D721Med (cell line): ENCODE results near the gene SLC7A6OS.

Experiments
- DNase-seq: peaks from one replicate; pipeline ENCODE4 v3.0.0; 2011; ENCODE audit warnings: low spot score; ENCODE audit not compliant: insufficient read length
- FAIRE-seq: peaks from 2 replicates; lab custom pipeline; 2011; peaks lifted over from hg19 to GRCh38; lab: Jason Lieb, UNC
- TF ChIP-seq, protein P1 (sequence below): IDR thresholded peaks from 2 replicates; pipeline ENCODE4 v1.5.1; 2012; ENCODE audit warnings: mild to moderate bottlenecking, control low read depth; ENCODE audit not compliant: insufficient read depth; ENCODE audit errors: missing control alignments

SLC7A6OS gene

DNA sequence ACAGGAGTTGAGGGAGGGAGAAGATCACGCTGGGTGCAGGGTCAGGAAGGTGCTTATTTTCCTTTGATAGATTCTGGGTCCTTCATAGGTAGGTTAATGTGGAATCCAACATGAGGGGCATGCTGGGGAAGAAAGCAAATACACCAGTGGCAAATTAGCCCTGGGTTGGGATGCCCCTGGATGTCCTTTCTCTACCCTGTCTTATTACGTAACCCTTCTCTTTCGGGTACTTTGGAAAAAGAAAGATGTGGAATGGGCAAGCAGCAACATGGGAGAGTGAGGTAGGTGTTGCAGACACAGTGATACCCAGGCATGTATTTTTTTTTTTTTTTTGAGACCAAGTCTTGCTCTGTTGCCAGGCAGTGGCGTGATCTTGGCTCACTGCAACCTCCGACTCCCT is 37.3 kb downstream of the SLC7A6OS start:
- FAIRE-seq, result no peak
- TF ChIP-seq, protein P1, sequence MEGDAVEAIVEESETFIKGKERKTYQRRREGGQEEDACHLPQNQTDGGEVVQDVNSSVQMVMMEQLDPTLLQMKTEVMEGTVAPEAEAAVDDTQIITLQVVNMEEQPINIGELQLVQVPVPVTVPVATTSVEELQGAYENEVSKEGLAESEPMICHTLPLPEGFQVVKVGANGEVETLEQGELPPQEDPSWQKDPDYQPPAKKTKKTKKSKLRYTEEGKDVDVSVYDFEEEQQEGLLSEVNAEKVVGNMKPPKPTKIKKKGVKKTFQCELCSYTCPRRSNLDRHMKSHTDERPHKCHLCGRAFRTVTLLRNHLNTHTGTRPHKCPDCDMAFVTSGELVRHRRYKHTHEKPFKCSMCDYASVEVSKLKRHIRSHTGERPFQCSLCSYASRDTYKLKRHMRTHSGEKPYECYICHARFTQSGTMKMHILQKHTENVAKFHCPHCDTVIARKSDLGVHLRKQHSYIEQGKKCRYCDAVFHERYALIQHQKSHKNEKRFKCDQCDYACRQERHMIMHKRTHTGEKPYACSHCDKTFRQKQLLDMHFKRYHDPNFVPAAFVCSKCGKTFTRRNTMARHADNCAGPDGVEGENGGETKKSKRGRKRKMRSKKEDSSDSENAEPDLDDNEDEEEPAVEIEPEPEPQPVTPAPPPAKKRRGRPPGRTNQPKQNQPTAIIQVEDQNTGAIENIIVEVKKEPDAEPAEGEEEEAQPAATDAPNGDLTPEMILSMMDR, result no peak
- DNase-seq, result no peak

- DNase-seq, result no peak
- no peak for FAIRE-seq
- TF ChIP-seq, protein P1, result no peak
Measured at GRCh38 chr16:68272507-68273209, 38.1 kb downstream of the SLC7A6OS start.

- FAIRE-seq (no peak), DNase-seq (no peak)
- TF ChIP-seq, protein P1, result no peak
Measured at GRCh38 chr16:68270353-68270752, 40.4 kb downstream of the SLC7A6OS start.

DNA sequence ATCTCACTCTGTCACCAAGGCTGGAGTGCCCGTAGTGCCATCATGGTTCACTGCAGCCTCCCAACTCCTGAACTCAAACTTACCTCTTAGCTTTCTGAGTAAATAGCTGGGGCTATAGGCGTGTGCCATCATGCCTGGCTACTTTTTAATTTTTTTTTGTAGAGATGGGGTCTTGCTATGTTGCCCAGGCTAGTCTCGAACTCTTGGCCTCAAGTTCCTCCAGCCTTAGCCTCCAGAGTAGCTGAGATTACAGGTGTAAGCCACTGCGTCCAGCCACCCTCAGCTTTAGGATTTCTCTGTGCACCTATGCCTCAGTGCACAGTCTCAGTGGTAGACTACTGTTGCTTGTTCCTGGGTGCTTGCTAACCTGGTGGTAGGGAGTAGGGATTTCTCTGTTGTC is 41.0 kb downstream of the SLC7A6OS start:
- TF ChIP-seq, protein P1, result no peak
- DNase-seq (no peak), FAIRE-seq (no peak)

DNA sequence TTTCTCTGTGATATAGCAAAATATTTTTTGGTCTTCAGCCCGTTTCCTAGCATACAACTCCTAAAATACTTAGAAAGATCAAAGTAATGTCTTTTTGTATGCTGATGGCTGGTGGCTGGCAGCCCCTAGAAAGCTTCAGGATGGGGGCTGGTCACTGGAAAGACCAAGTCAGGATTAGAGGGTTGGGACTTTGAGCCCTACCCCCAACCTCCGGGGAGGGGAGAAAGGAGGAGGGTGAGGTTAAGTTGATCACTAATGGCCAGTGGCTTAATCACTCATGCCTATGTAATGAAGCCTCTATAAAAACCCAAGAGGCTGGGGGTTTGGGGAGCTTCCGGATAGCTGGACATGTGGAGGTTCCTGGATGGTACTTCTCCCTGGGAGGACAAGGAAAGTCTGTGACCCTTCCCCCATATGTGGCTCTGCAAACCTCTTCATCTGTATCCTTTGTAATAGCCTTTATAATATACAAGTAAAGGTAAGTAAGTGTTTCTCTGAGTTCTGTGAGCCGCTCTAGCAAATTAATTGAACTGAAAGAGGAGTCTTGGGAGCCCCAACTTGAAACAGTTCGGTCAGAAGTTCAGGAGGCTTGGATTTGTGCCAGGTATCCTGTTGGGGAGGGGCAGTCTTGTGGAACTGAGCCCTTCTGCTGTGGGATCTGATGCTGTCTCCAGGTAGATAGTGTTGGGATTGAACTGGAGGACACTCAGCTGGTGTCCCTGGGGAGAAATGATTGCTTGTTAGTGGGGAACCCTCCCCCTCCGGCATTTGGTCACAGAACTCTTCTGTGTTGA is 42.9 kb downstream of the SLC7A6OS start:
- DNase-seq (no peak), FAIRE-seq (no peak)
- TF ChIP-seq, protein P1, result no peak

GRCh38 chr16:68265078-68265920 is 45.4 kb downstream of the SLC7A6OS start:
- DNase-seq (no peak), FAIRE-seq (no peak)

More at GRCh38 chr16:68265078-68265920, 45.4 kb downstream of the SLC7A6OS start:
- TF ChIP-seq, protein P1, result no peak
